ENCODE results near the gene SULT1A4.
"Not testable (repeated sequence)": the region's sequence is repeated elsewhere in the genome, so short reads cannot be mapped to it uniquely, and the experiment has no call there.

SULT1A4 gene

DNA sequence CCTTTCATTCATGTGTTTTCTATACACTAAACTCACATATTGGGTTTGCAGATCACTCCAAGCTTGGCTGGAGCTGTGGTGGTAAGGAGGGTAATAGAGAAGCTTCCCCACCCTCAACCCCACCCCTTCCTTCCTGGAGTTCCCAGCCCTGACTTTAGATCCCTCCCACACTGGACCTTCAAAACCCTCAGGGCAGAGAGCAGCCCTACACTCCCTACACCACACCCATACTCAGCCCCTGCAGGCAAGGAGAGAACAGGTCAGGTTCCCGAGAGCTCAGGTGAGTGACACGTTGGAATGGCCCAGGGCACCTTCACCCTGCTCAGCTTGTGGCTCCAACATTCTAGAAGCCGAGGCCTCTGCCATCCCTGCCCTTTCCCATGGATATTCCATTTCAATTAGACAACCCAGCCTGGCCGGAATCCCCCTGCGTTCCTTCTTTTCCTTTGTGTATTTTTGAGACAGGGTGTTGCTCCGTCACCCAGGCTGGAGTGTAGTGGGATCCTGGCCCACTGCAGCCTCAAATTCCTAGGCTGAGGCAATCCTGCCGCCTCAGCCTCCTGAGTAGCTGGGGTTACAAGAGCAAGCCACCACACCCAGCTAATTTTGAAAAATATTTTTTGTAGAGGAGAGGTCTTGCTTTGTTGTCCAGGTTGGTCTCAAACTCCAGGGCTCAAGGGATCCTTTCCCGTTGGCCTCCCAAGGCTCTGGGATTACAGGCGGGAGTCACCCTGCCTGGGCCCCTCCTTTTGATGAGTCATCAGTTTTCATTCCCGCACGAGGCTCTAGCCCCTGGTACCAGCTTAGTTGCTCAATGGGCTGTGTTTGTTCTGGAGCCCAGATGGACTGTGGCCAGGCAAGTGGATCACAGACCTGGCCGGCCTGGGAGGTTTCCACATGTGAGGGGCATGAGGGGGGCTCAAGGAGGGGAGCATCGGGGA, at the start of gene SULT1A4:
Gene SULT1A4 (plus strand): TSS at position 208 of the 941 bp plus-strand sequence. CDS start 1,473 bp downstream, outside the sequence.
- H3K4me3 Mint-ChIP-seq; H3K4me1 Mint-ChIP-seq; ATAC-seq (ENCODE audit: low read depth); H3K27ac Mint-ChIP-seq; H3K27me3 Mint-ChIP-seq; H3K36me3 Mint-ChIP-seq; H3K9me3 Mint-ChIP-seq; DNase-seq (ENCODE audit: low spot score in 2 of 2): not testable (repeated sequence)

DNA sequence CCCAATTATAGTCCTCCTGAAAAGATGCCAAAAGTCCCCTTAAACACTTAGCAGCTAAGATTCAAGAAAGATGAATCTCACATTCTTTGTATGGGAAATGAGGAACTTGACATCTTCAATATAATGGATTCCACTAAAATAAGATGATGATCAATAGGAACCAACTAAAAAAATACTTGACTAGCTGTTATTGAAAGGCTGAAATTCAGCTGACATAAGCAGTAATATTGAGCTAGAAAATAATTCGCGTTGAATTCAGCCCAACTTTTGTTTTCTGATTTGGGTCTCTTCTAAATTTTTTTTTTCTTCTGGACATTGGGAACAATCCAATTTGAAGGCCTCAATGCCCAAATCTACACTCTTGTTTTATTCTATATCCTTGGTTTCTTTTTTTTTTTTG, 36.1 kb upstream of the SULT1A4 start:
- not testable (repeated sequence) for ATAC-seq (ENCODE audit: low read depth); H3K9me3 Mint-ChIP-seq; H3K27ac Mint-ChIP-seq; DNase-seq (ENCODE audit: low spot score in 2 of 2); H3K4me1 Mint-ChIP-seq; H3K36me3 Mint-ChIP-seq; H3K27me3 Mint-ChIP-seq; H3K4me3 Mint-ChIP-seq

DNA sequence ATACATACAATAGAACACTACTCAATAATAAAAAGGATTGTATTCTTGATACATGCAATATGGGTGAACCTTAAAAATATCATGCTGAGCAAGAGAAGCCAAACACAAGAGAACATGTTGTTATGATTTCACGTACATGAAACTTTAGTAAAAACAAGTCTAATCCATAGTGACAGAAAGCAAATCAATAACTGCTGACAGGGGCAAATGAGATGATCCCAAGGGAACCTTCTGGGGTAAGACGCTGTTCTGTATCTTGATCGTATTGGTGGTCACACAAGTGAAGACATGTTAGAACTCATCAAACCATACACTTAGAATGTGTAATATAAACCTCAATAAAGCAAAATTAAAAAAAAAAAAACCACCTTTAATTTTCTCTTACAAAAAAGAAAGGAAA, 34.3 kb upstream of the SULT1A4 start:
- H3K9me3 Mint-ChIP-seq; DNase-seq (ENCODE audit: low spot score in 2 of 2); H3K36me3 Mint-ChIP-seq; H3K4me1 Mint-ChIP-seq; H3K27ac Mint-ChIP-seq; H3K4me3 Mint-ChIP-seq; H3K27me3 Mint-ChIP-seq; ATAC-seq (ENCODE audit: low read depth): not testable (repeated sequence)

GRCh38 chr16:29453754-29454153, 6.0 kb upstream of the SULT1A4 start:
- not testable (repeated sequence) for H3K4me1 Mint-ChIP-seq, H3K27me3 Mint-ChIP-seq
- peak; percentile 21 for ATAC-seq (ENCODE audit: low read depth)

DNA sequence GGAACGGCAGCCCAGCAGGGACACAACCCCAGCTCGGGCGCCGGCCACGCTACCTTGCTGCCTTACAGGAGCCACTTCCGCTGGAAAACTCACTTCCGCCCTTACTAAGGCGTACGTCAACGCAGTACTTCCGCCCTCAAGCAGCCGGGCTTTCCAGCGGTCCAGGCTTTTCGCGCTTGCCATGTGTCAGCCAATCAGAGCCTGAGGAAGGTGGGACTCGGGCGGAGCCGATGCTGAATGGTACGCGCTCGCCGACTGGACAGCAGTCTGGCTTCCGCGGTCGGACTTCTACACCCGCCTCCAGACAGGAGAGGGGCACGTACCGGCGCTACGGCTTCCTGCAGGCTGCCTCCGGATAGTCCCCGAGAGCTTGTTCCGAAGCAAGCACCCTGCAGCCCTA, 5.4 kb upstream of the SULT1A4 start, which contains the start of the genes BOLA2 and SLX1B:
Gene BOLA2 (minus strand): TSS at position 83 of the 400 bp plus-strand sequence. CDS start 98 bp downstream, outside the sequence.
Gene SLX1B (plus strand): TSS at position 265 of the 400 bp plus-strand sequence.
- H3K9me3 Mint-ChIP-seq; H3K4me3 Mint-ChIP-seq; H3K27ac Mint-ChIP-seq; DNase-seq (ENCODE audit: low spot score in 2 of 2); H3K36me3 Mint-ChIP-seq; H3K4me1 Mint-ChIP-seq; H3K27me3 Mint-ChIP-seq: not testable (repeated sequence)
- ATAC-seq (ENCODE audit: low read depth) = peak; percentile 84

More at GRCh38 chr16:29453754-29454153, 6.0 kb upstream of the SULT1A4 start:
- H3K9me3 Mint-ChIP-seq; H3K36me3 Mint-ChIP-seq; DNase-seq (ENCODE audit: low spot score in 2 of 2); H3K27ac Mint-ChIP-seq; H3K4me3 Mint-ChIP-seq: not testable (repeated sequence)

DNA sequence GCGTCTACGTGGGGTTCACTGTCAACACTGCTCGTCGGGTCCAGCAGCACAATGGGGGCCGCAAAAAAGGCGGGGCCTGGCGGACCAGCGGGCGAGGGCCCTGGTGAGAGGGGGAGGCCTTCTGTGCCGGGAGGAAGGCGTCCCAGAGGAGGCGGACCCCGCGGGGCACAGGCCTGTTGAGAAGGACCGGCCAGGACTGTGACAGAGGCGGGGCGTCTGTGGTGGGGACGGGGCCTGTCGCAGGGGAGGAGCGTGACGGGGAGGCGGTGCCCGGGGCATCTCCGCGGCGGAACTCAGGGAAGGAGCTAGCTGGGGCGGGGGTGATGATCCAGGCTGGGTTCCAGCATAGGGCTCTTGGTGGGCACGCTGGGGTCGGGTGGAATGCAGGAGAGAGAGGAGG, 4.9 kb upstream of the SULT1A4 start:
- H3K36me3 Mint-ChIP-seq = not testable (repeated sequence)
- ATAC-seq (ENCODE audit: low read depth) = peak; percentile 64

GRCh38 chr16:29457660-29458059, 2.1 kb upstream of the SULT1A4 start:
- peak in 1 of 2 donors; percentile 8 for DNase-seq (ENCODE audit: low spot score in 2 of 2)
- not testable (repeated sequence) for H3K4me1 Mint-ChIP-seq; H3K4me3 Mint-ChIP-seq; H3K36me3 Mint-ChIP-seq; H3K9me3 Mint-ChIP-seq; H3K27ac Mint-ChIP-seq; ATAC-seq (ENCODE audit: low read depth); H3K27me3 Mint-ChIP-seq

More for the DNA sequence above, 4.9 kb upstream of the SULT1A4 start:
- not testable (repeated sequence) for H3K4me1 Mint-ChIP-seq; H3K4me3 Mint-ChIP-seq; H3K27ac Mint-ChIP-seq; H3K9me3 Mint-ChIP-seq; H3K27me3 Mint-ChIP-seq; DNase-seq (ENCODE audit: low spot score in 2 of 2)

GRCh38 chr16:29460647-29461030, 926 bp downstream of the SULT1A4 start:
- H3K27ac Mint-ChIP-seq; H3K4me1 Mint-ChIP-seq; DNase-seq (ENCODE audit: low spot score in 2 of 2); H3K9me3 Mint-ChIP-seq; H3K4me3 Mint-ChIP-seq; H3K27me3 Mint-ChIP-seq; H3K36me3 Mint-ChIP-seq; ATAC-seq (ENCODE audit: low read depth): not testable (repeated sequence)

GRCh38 chr16:29465985-29466824, 6.5 kb downstream of the SULT1A4 start:
- peak; percentile 74 for ATAC-seq (ENCODE audit: low read depth)
- not testable (repeated sequence) for H3K27ac Mint-ChIP-seq; H3K4me3 Mint-ChIP-seq; H3K27me3 Mint-ChIP-seq; H3K9me3 Mint-ChIP-seq; H3K4me1 Mint-ChIP-seq; DNase-seq (ENCODE audit: low spot score in 2 of 2); H3K36me3 Mint-ChIP-seq

- not testable (repeated sequence) for DNase-seq (ENCODE audit: low spot score in 2 of 2); H3K4me3 Mint-ChIP-seq; H3K36me3 Mint-ChIP-seq; H3K9me3 Mint-ChIP-seq; H3K27me3 Mint-ChIP-seq; H3K27ac Mint-ChIP-seq; H3K4me1 Mint-ChIP-seq
- peak; percentile 19 for ATAC-seq (ENCODE audit: low read depth)
Measured at GRCh38 chr16:29466904-29467303, 7.2 kb downstream of the SULT1A4 start.

- not testable (repeated sequence) for H3K4me3 Mint-ChIP-seq; H3K9me3 Mint-ChIP-seq; H3K27ac Mint-ChIP-seq; H3K27me3 Mint-ChIP-seq; H3K4me1 Mint-ChIP-seq; DNase-seq (ENCODE audit: low spot score in 2 of 2); H3K36me3 Mint-ChIP-seq
- peak; percentile 46 for ATAC-seq (ENCODE audit: low read depth)
Measured at GRCh38 chr16:29467654-29468366, 8.1 kb downstream of the SULT1A4 start.

DNA sequence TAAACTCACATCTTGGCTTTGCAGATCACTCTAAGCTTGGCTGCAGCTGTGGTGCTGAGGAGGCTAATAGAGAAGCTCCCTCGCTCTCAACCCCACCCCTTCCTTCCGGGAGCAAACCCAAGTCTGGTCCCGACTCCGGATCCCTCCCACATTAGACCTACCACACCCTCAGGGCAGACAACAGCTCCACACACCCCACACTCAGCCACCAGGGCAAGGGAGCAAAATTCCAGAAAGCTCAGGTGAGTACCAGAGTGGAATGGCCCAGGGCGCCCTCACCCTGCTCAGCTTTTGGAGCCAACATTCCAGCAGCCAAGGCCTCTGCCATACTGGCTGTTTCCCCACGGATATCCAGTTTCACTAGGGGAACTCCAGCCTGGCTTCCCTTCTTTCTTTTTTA, 9.9 kb downstream of the SULT1A4 start:
- DNase-seq (ENCODE audit: low spot score in 2 of 2) = peak in 1 of 2 donors; percentile 34
- H3K36me3 Mint-ChIP-seq, H3K27ac Mint-ChIP-seq, H3K27me3 Mint-ChIP-seq, H3K4me1 Mint-ChIP-seq, H3K9me3 Mint-ChIP-seq: not testable (repeated sequence)
- peak; percentile 58 for ATAC-seq (ENCODE audit: low read depth)
- peak overlapping the region; percentile 63 for H3K4me3 Mint-ChIP-seq

- ATAC-seq (ENCODE audit: low read depth); H3K27me3 Mint-ChIP-seq; H3K9me3 Mint-ChIP-seq; H3K4me1 Mint-ChIP-seq; H3K27ac Mint-ChIP-seq; DNase-seq (ENCODE audit: low spot score in 2 of 2); H3K4me3 Mint-ChIP-seq; H3K36me3 Mint-ChIP-seq: not testable (repeated sequence)
Measured at GRCh38 chr16:29472065-29472464, 12.4 kb downstream of the SULT1A4 start.

- not testable (repeated sequence) for ATAC-seq (ENCODE audit: low read depth)
Measured at GRCh38 chr16:29482276-29482675, 22.6 kb downstream of the SULT1A4 start.

More at GRCh38 chr16:29482276-29482675, 22.6 kb downstream of the SULT1A4 start:
- H3K4me1 Mint-ChIP-seq, H3K9me3 Mint-ChIP-seq, H3K36me3 Mint-ChIP-seq, H3K27me3 Mint-ChIP-seq, H3K27ac Mint-ChIP-seq, H3K4me3 Mint-ChIP-seq: not testable (repeated sequence)
- peak in 1 of 2 donors; percentile 18 for DNase-seq (ENCODE audit: low spot score in 2 of 2)
